Measurements from ENCODE around the gene POU2F2.
"Not testable (repeated sequence)": the region's sequence is repeated elsewhere in the genome, so short reads cannot be mapped to it uniquely, and the experiment has no call there.

POU2F2 gene

DNA sequence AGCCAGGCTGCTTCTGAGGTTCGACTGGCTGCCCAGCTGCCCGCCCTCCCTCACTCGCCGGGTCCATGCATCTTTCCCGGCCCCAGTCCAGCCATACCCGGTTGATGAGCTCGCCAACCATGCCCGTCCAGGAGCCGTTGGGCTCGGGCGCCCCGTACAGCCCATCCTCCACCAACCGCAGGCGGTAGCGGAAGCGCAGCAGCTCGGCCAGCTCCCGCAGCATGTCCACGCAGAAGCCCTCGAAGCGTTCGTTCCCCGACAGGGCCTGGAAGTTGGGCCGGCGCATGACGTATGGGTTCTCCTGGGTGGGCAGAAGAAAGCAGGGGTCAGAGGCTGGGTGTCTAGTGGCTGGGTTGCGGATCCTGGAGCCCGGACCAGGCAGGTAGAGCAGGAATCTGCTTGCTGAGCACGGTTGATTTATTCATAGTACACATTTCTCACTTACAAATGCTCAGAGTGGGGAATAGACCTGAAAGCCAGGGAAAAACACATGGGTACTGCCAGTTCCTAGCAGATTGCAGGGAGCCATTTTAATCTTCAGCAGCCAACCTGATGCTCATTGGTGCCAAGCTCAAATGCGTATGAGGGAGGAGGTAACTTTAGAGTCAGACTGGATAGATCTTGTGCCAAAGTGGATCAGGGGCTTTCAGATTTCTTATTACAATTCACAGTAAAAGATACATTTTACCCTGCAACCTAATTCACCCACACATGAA lies 89.6 kb downstream of the POU2F2 start:
- DNase-seq (ENCODE audit: low spot score): no peak
- TF ChIP-seq, protein P1, sequence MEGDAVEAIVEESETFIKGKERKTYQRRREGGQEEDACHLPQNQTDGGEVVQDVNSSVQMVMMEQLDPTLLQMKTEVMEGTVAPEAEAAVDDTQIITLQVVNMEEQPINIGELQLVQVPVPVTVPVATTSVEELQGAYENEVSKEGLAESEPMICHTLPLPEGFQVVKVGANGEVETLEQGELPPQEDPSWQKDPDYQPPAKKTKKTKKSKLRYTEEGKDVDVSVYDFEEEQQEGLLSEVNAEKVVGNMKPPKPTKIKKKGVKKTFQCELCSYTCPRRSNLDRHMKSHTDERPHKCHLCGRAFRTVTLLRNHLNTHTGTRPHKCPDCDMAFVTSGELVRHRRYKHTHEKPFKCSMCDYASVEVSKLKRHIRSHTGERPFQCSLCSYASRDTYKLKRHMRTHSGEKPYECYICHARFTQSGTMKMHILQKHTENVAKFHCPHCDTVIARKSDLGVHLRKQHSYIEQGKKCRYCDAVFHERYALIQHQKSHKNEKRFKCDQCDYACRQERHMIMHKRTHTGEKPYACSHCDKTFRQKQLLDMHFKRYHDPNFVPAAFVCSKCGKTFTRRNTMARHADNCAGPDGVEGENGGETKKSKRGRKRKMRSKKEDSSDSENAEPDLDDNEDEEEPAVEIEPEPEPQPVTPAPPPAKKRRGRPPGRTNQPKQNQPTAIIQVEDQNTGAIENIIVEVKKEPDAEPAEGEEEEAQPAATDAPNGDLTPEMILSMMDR (IDR thresholded peaks at IDR 0.05): no peak
- H3K27ac ChIP-seq: no peak overlapping the region
- H3K4me3 ChIP-seq: no peak overlapping the region

DNA sequence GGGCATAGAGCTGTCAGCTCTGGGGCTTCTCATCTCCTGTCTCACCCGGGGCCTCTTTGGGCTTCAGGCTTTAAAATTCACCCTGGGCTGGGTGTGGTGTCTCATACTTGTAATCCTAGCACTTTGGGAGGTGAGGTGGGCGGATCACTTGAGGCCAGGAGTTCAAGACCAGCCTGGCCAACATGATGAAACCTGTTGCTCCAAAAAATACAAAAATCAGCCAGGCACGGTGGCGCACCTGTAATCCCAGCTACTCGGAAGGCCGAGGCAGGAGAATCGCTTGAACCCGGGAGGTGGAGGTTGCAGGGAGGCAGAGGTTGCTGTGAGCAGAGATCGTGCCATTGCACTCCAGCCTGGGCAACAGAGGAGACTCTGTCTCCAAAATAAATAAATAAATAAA lies 91.8 kb downstream of the POU2F2 start:
- H3K4me3 ChIP-seq; H3K27ac ChIP-seq; DNase-seq (ENCODE audit: low spot score): not testable (repeated sequence)

DNA sequence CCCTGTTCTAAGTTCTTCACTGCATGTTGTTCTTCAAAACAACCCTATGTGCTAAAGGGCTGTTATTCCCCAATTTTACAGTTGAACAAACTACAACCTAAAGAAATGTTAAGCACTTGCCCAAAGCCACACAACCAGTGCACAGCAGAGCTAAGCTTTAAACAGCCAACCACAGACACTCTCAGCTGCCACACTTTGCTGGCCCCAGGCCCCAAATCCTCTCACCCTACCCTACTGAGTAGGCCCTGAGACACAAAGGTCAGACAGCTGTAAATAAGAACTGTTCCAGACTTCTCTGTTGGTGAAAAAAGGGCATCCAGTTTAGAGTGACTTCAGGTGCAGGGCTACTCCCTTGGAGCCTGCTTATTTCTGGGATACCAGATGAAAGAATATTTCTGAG lies 92.2 kb downstream of the POU2F2 start:
- TF ChIP-seq, protein P1 (IDR thresholded peaks at IDR 0.05): no peak
- no peak for DNase-seq (ENCODE audit: low spot score)
- Histone ChIP-seq H3K4me3 (no peak overlapping the region), H3K27ac (no peak overlapping the region)

DNA sequence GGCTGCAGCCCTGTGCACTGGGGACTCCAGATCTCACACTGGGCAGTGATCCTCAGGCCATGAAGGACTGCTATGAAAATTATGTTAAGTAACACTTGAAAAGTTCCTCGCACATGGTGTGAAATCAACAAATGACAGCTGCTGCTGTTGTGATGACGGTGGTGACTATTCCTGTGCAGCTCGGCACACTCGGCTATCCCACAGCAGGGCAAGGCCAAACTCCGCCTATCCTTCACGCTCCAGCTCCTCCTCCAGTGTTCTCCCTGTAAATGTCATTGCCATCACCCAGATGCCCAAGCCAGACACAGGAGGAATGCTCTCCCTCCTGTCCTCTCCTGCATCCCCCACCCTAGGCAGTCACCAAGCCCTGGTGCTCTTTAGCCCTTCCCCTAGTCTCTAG lies 93.6 kb downstream of the POU2F2 start:
- Histone ChIP-seq H3K4me3 (no peak overlapping the region), H3K27ac (no peak overlapping the region)
- TF ChIP-seq, protein P1 (IDR thresholded peaks at IDR 0.05): no peak
- DNase-seq (ENCODE audit: low spot score): no peak

DNA sequence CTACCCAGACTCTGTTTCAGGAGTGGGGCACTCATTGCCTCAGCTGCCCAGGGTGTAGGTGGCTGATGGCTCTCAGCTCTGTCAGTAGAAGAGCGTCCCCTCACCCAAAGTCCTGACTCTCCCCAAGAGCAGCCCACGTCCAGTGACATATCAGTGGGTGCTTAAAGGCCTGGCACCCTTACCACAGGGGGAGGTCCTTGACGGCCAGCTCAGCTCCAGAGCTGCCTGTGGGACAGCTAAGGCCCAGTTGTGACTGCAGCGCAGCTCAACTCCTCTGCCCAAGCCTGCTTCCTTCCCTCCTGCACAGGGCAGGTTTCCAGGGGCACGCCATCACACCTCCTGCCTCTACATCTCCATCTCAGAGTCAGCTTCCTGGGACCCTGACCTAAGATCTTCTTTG lies 94.6 kb downstream of the POU2F2 start:
- DNase-seq (ENCODE audit: low spot score): no peak
- Histone ChIP-seq H3K4me3 (no peak overlapping the region), H3K27ac (no peak overlapping the region)
- TF ChIP-seq, protein P1 (IDR thresholded peaks at IDR 0.05): no peak
